HCT116 (cell line): ENCODE results near the gene TMEM86B. TPM values are rescaled to one million over a fixed set of nuclear protein-coding genes. Genes with fewer than 3 reads are reported as not detected.

Experiments used
- ATAC-seq: fragments of 200-7000 bp; cut with Tn5 transposase; 2 replicates; pipeline ENCODE4 v1.9.1; 2020; ENCODE audit warnings: mild to moderate bottlenecking, moderate library complexity
- BruUV-seq: library from RNA; stranded (reverse); fragments of 400-500 nt; replicated peaks from 2 replicates; lab custom pipeline; 2021; lab: Mats Ljungman, UMichigan
- CTCF ChIA-PET: fragments of 300-600 bp; sonication (Branson Sonifier 250); formaldehyde crosslinking; loops from one replicate; lab custom pipeline; 2021; ENCODE audit warnings: antibody characterized with exemption; lab: Charles Lee
- POLR2A ChIA-PET: fragments of 300-600, 350-600 bp; sonication (Branson Sonifier 250); formaldehyde crosslinking; loops from one replicate; lab custom pipeline; 2021; ENCODE audit warnings: antibody characterized with exemption; lab: Charles Lee
- RAD21 ChIA-PET, 2 experiments: fragments of 300-600 bp; sonication (Branson Sonifier 250); formaldehyde crosslinking; loops; one replicate each; lab custom pipeline; 2023; ENCODE audit warnings: low total read pairs in 2 of 2; ENCODE audit not compliant: uncharacterized antibody in 2 of 2, unreplicated experiment in 2 of 2, low non-redundant PET in 1 of 2; lab: Charles Lee
- DNase-seq: peaks from one replicate; pipeline ENCODE4 v3.0.0-alpha.2; 2010; ENCODE audit warnings: low read depth, low spot score
- H2AFZ ChIP-seq: fragments of 200-600 bp; shearing (Covaris generic), sonication (generic); 2 replicates; pipeline ENCODE4 v1.6.1; 2017; ENCODE audit warnings: low read depth, mixed run types, mixed read lengths, antibody characterized with exemption, low read length; ENCODE audit not compliant: poor library complexity, severe bottlenecking
- H3K27ac ChIP-seq: 2 replicates; pipeline ENCODE4 v1.5.1; 2012; ENCODE audit warnings: low read depth, low read length
- H3K27me3 ChIP-seq: fragments of 200-600 bp; sonication (generic); 2 replicates; pipeline ENCODE4 v1.6.1; 2016; ENCODE audit warnings: mixed run types, low read length, mixed read lengths; ENCODE audit not compliant: insufficient read depth
- H3K36me3 ChIP-seq, 2 experiments: fragments of 200-500 bp in 1 of 2; fragments of 200-600 bp in 1 of 2; sonication (Bioruptor generic) in 1 of 2; sonication (generic) in 1 of 2; 2 replicates each; pipeline versions ENCODE4 v1.5.1 to v1.6.1; 2014 to 2016; ENCODE audit warnings: low read length in 2 of 2, inconsistent platforms in 1 of 2, mixed read lengths in 1 of 2, mixed run types in 1 of 2; ENCODE audit not compliant: insufficient read depth in 2 of 2, control insufficient read depth in 1 of 2
- H3K4me1 ChIP-seq, 2 experiments: fragments of 200-600 bp in 1 of 2; sonication (generic) in 1 of 2; 2 replicates each; pipeline versions ENCODE4 v1.5.1 to v1.6.1; 2012 to 2017; ENCODE audit warnings: low read length in 2 of 2, inconsistent platforms in 1 of 2, mild to moderate bottlenecking in 1 of 2, mixed read lengths in 1 of 2, mixed run types in 1 of 2, moderate library complexity in 1 of 2; ENCODE audit not compliant: insufficient read depth in 2 of 2, control insufficient read depth in 1 of 2
- H3K4me2 ChIP-seq: fragments of 200-600 bp; sonication (generic); 2 replicates; pipeline ENCODE4 v1.6.1; 2017; ENCODE audit warnings: mixed run types, low read length, mixed read lengths
- H3K4me3 ChIP-seq, 2 experiments: fragments of 200-600 bp in 1 of 2; sonication (generic) in 1 of 2; replicated peaks in 1 of 2; 2 replicates each; pipeline ENCODE4 v1.5.1; 2011 to 2016; ENCODE audit warnings: low read length in 2 of 2, control low read depth in 1 of 2, low read depth in 1 of 2, mild to moderate bottlenecking in 1 of 2, mixed read lengths in 1 of 2, mixed run types in 1 of 2
- H3K79me2 ChIP-seq: fragments of 200-600 bp; sonication (generic); 2 replicates; pipeline ENCODE4 v1.6.1; 2017; ENCODE audit warnings: mild to moderate bottlenecking, mixed run types, low read length, moderate library complexity, mixed read lengths; ENCODE audit not compliant: insufficient read depth
- H3K9ac ChIP-seq: fragments of 200-600 bp; sonication (generic); 2 replicates; pipeline ENCODE4 v1.6.1; 2016; ENCODE audit warnings: low read length, mixed read lengths
- H3K9me2 ChIP-seq: fragments of 200-600 bp; sonication (generic), shearing (Covaris generic); 2 replicates; pipeline ENCODE4 v1.6.1; 2017; ENCODE audit warnings: mixed run types, mild to moderate bottlenecking, moderate library complexity; ENCODE audit not compliant: insufficient read depth
- H3K9me3 ChIP-seq, 2 experiments: fragments of 200-500 bp in 1 of 2; fragments of 200-600 bp in 1 of 2; sonication (Bioruptor generic) in 1 of 2; sonication (generic) in 1 of 2; 2 replicates each; pipeline ENCODE4 v1.6.1; 2014 to 2017; ENCODE audit warnings: low read length in 2 of 2, mixed read lengths in 2 of 2, inconsistent platforms in 1 of 2, low read depth in 1 of 2, mild to moderate bottlenecking in 1 of 2, mixed run types in 1 of 2, moderate library complexity in 1 of 2; ENCODE audit not compliant: control insufficient read depth in 1 of 2, insufficient read depth in 1 of 2
- H4K20me1 ChIP-seq: fragments of 200-600 bp; sonication (generic), shearing (Covaris generic); 2 replicates; pipeline ENCODE4 v1.6.1; 2017; ENCODE audit warnings: mixed run types, mild to moderate bottlenecking, moderate library complexity; ENCODE audit not compliant: insufficient read depth
- CEBPB ChIP-seq: IDR thresholded peaks from 2 replicates; pipeline ENCODE4 v1.6.1; 2012; ENCODE audit warnings: low read depth
- EGR1 ChIP-seq: IDR thresholded peaks from 2 replicates; pipeline ENCODE4 v1.6.1; 2012; ENCODE audit warnings: low read depth
- JUND ChIP-seq: IDR thresholded peaks from 2 replicates; pipeline ENCODE4 v1.6.1; 2012
- MAX ChIP-seq: IDR thresholded peaks from 2 replicates; pipeline ENCODE4 v1.6.1; 2012
- POLR2A ChIP-seq: IDR thresholded peaks from 2 replicates; pipeline ENCODE4 v1.7.0; 2011; ENCODE audit warnings: borderline replicate concordance; ENCODE audit not compliant: insufficient read depth, insufficient read length; ENCODE audit errors: extremely low read depth
- SIN3A ChIP-seq: IDR thresholded peaks from 2 replicates; pipeline ENCODE4 v1.6.1; 2012; ENCODE audit warnings: low read depth
- TCF7L2 ChIP-seq: IDR thresholded peaks from 2 replicates; pipeline ENCODE4 v1.7.0; 2011; ENCODE audit warnings: borderline replicate concordance, inconsistent platforms; ENCODE audit not compliant: insufficient read depth, insufficient read length; ENCODE audit errors: extremely low read depth
- ZNF274 ChIP-seq: fragments of 200-500 bp; sonication (Bioruptor generic); IDR thresholded peaks from 2 replicates; pipeline ENCODE4 v1.6.1; 2014; ENCODE audit warnings: mild to moderate bottlenecking, low read depth, low read length, inconsistent platforms
- intact Hi-C: fragments of 100-400 bp; cut with micrococcal nuclease; formaldehyde crosslinking; loops from 2 replicates; pipeline ENCODE4 v1.10.0; 2022
- total RNA-seq: library from RNA; stranded (reverse); gene quantifications from one replicate; pipeline ENCODE4 v1.2.1, GENCODE V29; 2021; ENCODE audit not compliant: unreplicated experiment
- TF ChIP-seq, protein P1 (sequence below): IDR thresholded peaks from 2 replicates; pipeline ENCODE4 v1.6.1; 2012; ENCODE audit warnings: low read depth
- TF ChIP-seq, protein P2 (sequence below): IDR thresholded peaks from 2 replicates; pipeline ENCODE4 v1.6.1; 2012

The TMEM86B gene
- total RNA-seq, 1 experiment from 2014 or later: 10.6 TPM

GRCh38 chr19:55265723-55266386 is 37.3 kb upstream of the TMEM86B start:
- Histone ChIP-seq H3K9me3 (no peaks in the 10 kb centered on the region), H3K9me2 (no peaks in the 10 kb centered on the region), H3K9ac (no peak overlapping the region), H3K4me1 (no peaks in the 10 kb centered on the region), H3K4me3 (no peak overlapping the region), H3K79me2 (no peaks in the 10 kb centered on the region), H3K4me2 (no peak overlapping the region), H2AFZ (no peak overlapping the region), H4K20me1 (no peaks in the 10 kb centered on the region), H3K27ac (no peak overlapping the region), H3K36me3 (peaks cover 0 to 4% of the 10 kb centered on the region in 2 experiments; a peak in 1 of 4 replicates), H3K27me3 (no peaks in the 10 kb centered on the region)
- ATAC-seq (no peak), DNase-seq (no peak)
- TF ChIP-seq, protein P1, sequence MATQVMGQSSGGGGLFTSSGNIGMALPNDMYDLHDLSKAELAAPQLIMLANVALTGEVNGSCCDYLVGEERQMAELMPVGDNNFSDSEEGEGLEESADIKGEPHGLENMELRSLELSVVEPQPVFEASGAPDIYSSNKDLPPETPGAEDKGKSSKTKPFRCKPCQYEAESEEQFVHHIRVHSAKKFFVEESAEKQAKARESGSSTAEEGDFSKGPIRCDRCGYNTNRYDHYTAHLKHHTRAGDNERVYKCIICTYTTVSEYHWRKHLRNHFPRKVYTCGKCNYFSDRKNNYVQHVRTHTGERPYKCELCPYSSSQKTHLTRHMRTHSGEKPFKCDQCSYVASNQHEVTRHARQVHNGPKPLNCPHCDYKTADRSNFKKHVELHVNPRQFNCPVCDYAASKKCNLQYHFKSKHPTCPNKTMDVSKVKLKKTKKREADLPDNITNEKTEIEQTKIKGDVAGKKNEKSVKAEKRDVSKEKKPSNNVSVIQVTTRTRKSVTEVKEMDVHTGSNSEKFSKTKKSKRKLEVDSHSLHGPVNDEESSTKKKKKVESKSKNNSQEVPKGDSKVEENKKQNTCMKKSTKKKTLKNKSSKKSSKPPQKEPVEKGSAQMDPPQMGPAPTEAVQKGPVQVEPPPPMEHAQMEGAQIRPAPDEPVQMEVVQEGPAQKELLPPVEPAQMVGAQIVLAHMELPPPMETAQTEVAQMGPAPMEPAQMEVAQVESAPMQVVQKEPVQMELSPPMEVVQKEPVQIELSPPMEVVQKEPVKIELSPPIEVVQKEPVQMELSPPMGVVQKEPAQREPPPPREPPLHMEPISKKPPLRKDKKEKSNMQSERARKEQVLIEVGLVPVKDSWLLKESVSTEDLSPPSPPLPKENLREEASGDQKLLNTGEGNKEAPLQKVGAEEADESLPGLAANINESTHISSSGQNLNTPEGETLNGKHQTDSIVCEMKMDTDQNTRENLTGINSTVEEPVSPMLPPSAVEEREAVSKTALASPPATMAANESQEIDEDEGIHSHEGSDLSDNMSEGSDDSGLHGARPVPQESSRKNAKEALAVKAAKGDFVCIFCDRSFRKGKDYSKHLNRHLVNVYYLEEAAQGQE: no peak
- TF ChIP-seq SIN3A: no peak
- no peak for TF ChIP-seq ZNF274
- TF ChIP-seq, protein P2, sequence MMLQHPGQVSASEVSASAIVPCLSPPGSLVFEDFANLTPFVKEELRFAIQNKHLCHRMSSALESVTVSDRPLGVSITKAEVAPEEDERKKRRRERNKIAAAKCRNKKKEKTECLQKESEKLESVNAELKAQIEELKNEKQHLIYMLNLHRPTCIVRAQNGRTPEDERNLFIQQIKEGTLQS: no peak
- TF ChIP-seq EGR1: no peak
- TF ChIP-seq CEBPB: no peak
- TF ChIP-seq TCF7L2: no peak
- TF ChIP-seq JUND: no peak
- TF ChIP-seq MAX: no peak
- no peak for TF ChIP-seq POLR2A
- RAD21 ChIA-PET: no interaction called here
- BruUV-seq: no TSS peak
- CTCF ChIA-PET: no interaction called here
- POLR2A ChIA-PET: no interaction called here
- intact Hi-C loops: no loop called here
